Prostate gland (tissue), 2 donors: ENCODE data around the gene PERCC1. TPM values are rescaled to one million over a fixed set of nuclear protein-coding genes. Genes with fewer than 3 reads are reported as not detected.

Source experiments
- DNase-seq: peaks from one replicate; pipeline ENCODE4 v3.0.0-alpha.2; 2019; ENCODE audit warnings: low spot score
- H3K27ac ChIP-seq, 2 donors: fragments of 200-600 bp; sonication (generic); 2 replicates each; pipeline ENCODE4 v1.5.1; 2017 to 2019
- H3K27me3 ChIP-seq: fragments of 200-600 bp; sonication (generic); replicated peaks from 2 replicates; pipeline ENCODE4 v1.5.1; 2019; ENCODE audit not compliant: insufficient read depth
- H3K36me3 ChIP-seq, 2 donors: fragments of 200-600 bp; sonication (generic); 1 replicate in 1 of 2; 2 replicates in 1 of 2; pipeline versions ENCODE4 v1.5.1 to v1.8.1; 2017 to 2019
- H3K4me1 ChIP-seq: fragments of 200-600 bp; sonication (generic); replicated peaks from 2 replicates; pipeline ENCODE4 v1.5.1; 2019
- H3K4me3 ChIP-seq, 2 donors: fragments of 200-600 bp; sonication (generic); 2 replicates each; pipeline ENCODE4 v1.5.1; 2017 to 2019
- H3K9me3 ChIP-seq: fragments of 200-600 bp; sonication (generic); 2 replicates; pipeline ENCODE4 v1.5.1; 2017
- CTCF ChIP-seq, 4 experiments: fragments of 200-600 bp in 2 of 4; fragments of 450-650 bp in 2 of 4; sonication (generic) in 2 of 4; IDR thresholded peaks; 1 replicate in 3 of 4; 2 replicates in 1 of 4; pipeline ENCODE4 v1.5.1; 2016 to 2019; ENCODE audit warnings: antibody characterized with exemption in 4 of 4, mild to moderate bottlenecking in 2 of 4, moderate library complexity in 2 of 4
- POLR2A ChIP-seq: fragments of 450-650 bp; IDR thresholded peaks from one replicate; pipeline ENCODE4 v1.6.1; 2016; ENCODE audit warnings: antibody characterized with exemption, mild to moderate bottlenecking
- POLR2AphosphoS5 ChIP-seq: sonication (generic); formaldehyde crosslinking; IDR thresholded peaks from one replicate; pipeline ENCODE4 v1.6.1; 2017; ENCODE audit warnings: antibody characterized with exemption
- WGBS: methylation state at CpG from one replicate; pipeline ENCODE4 v1.1.5; 2018; 5-methylcytosine and 5-hydroxymethylcytosine counted together
- intact Hi-C: fragments of 100-400 bp; cut with DNase I; formaldehyde crosslinking; loops from one replicate; pipeline ENCODE4 v1.14.2; 2022
- total RNA-seq, 2 donors: library from RNA; depleted of rRNA; stranded (reverse); fragments of >200 nt; gene quantifications; one replicate each; pipeline ENCODE4 v1.1.0, GENCODE V29; 2016

PERCC1 gene
- total RNA-seq, 2 donors from 2014 or later: 26.0 to 45.2 TPM

- WGBS: 76% methylated on average over 22 of the region's 22 CpGs
- Histone ChIP-seq H3K4me1 (no peaks in the 10 kb centered on the region), H3K27ac (no peak overlapping the region), H3K27me3 (no peaks in the 10 kb centered on the region), H3K9me3 (no peaks in the 10 kb centered on the region), H3K4me3 (no peak overlapping the region), H3K36me3 (peaks cover 0 to 25% of the 10 kb centered on the region in 2 donors)
- DNase-seq: no peak
- TF ChIP-seq CTCF (IDR thresholded peaks at IDR 0.05) (no peak), POLR2AphosphoS5 (no peak), POLR2A (no peak)
- intact Hi-C loops: no loop called here
These were observed 35.3 kb upstream of the PERCC1 start for GRCh38 chr16:1395444-1396031.

- intact Hi-C loops: no loop called here
- WGBS: 94% methylated on average over 21 of the region's 21 CpGs
- TF ChIP-seq POLR2A (no peak), CTCF (IDR thresholded peaks at IDR 0.05) (no peak), POLR2AphosphoS5 (no peak)
- Histone ChIP-seq H3K4me3 (no peak overlapping the region), H3K9me3 (no peaks in the 10 kb centered on the region), H3K27ac (no peak overlapping the region), H3K4me1 (no peaks in the 10 kb centered on the region), H3K36me3 (peaks cover under 1 to 25% of the 10 kb centered on the region in 2 donors), H3K27me3 (no peaks in the 10 kb centered on the region)
- no peak for DNase-seq
These were observed 33.1 kb upstream of the PERCC1 start for GRCh38 chr16:1397779-1398178.

GRCh38 chr16:1398351-1398750 lies 32.5 kb upstream of the PERCC1 start:
- no peaks in the 10 kb centered on the region for H3K9me3 ChIP-seq
- TF ChIP-seq CTCF (IDR thresholded peaks at IDR 0.05) (no peak), POLR2A (no peak), POLR2AphosphoS5 (no peak)
- intact Hi-C loops: no loop called here
- H3K27ac ChIP-seq: no peak overlapping the region
- 97% methylated on average over 9 of the region's 9 CpGs for WGBS
- no peaks in the 10 kb centered on the region for H3K27me3 ChIP-seq
- peaks cover 4 to 23% of the 10 kb centered on the region in 2 donors for H3K36me3 ChIP-seq
- DNase-seq: no peak
- H3K4me3 ChIP-seq: no peak overlapping the region
- H3K4me1 ChIP-seq: no peaks in the 10 kb centered on the region

- intact Hi-C loops: no loop called here
- Histone ChIP-seq H3K4me3 (no peak overlapping the region), H3K27me3 (no peaks in the 10 kb centered on the region), H3K4me1 (no peaks in the 10 kb centered on the region), H3K36me3 (peaks cover 4 to 17% of the 10 kb centered on the region in 2 donors), H3K27ac (no peak overlapping the region), H3K9me3 (no peaks in the 10 kb centered on the region)
- no peak for DNase-seq
- TF ChIP-seq POLR2A (no peak), POLR2AphosphoS5 (no peak), CTCF (IDR thresholded peaks at IDR 0.05) (no peak)
- WGBS: 97% methylated on average over 38 of the region's 38 CpGs
These were observed 31.9 kb upstream of the PERCC1 start for GRCh38 chr16:1398826-1399581.
